Endothelial cell (in vitro differentiated cells): ENCODE measurements around the gene CHMP2A. TPM values are rescaled to one million over a fixed set of nuclear protein-coding genes. Genes with fewer than 3 reads are reported as not detected.
A peak's percentile ranks its signal among the peaks of the same experiment; 100 is the strongest.

Experiments used
- DNase-seq: peaks from one replicate; pipeline ENCODE4 v3.0.0; 2021; ENCODE audit warnings: low spot score
- H3K27ac Mint-ChIP-seq: one replicate; pipeline ENCODE4 v1.8.0; 2021; ENCODE audit warnings: mixed read lengths, inconsistent platforms; ENCODE audit not compliant: unreplicated experiment
- H3K27me3 Mint-ChIP-seq: one replicate; pipeline ENCODE4 v1.8.0; 2021; ENCODE audit warnings: mild to moderate bottlenecking, moderate library complexity, mixed read lengths, inconsistent platforms; ENCODE audit not compliant: unreplicated experiment
- H3K36me3 Mint-ChIP-seq: one replicate; pipeline ENCODE4 v1.8.0; 2021; ENCODE audit warnings: mild to moderate bottlenecking, low read depth, mixed read lengths, inconsistent platforms; ENCODE audit not compliant: unreplicated experiment
- H3K4me1 Mint-ChIP-seq: one replicate; pipeline ENCODE4 v1.8.0; 2021; ENCODE audit warnings: mild to moderate bottlenecking, mixed read lengths, inconsistent platforms; ENCODE audit not compliant: unreplicated experiment
- H3K4me3 Mint-ChIP-seq: one replicate; pipeline ENCODE4 v1.8.0; 2021; ENCODE audit warnings: mild to moderate bottlenecking, mixed read lengths, inconsistent platforms; ENCODE audit not compliant: unreplicated experiment
- H3K9me3 Mint-ChIP-seq: one replicate; pipeline ENCODE4 v1.8.0; 2021; ENCODE audit warnings: mixed read lengths, inconsistent platforms; ENCODE audit not compliant: unreplicated experiment
- CTCF ChIP-seq: fragments of 200-600 bp; sonication (generic); IDR thresholded peaks from one replicate; pipeline ENCODE4 v1.5.0; 2021; ENCODE audit warnings: antibody characterized with exemption; ENCODE audit not compliant: unreplicated experiment
- total RNA-seq: library from RNA; stranded (reverse); fragmentation: NEBNext Ultra II Directional; extraction: Animal tissue kit (Norgen Biotek cat#: 25700); gene quantifications from one replicate; pipeline ENCODE4 v1.2.1, GENCODE V29; 2021; ENCODE audit not compliant: unreplicated experiment

The CHMP2A gene
- total RNA-seq, 1 donor from 2014 or later: 130 TPM

- Mint-ChIP-seq H3K9me3 (no peaks in the 10 kb centered on the region), H3K4me3 (peak overlapping the region; percentile 99), H3K4me1 (peaks cover 24% of the 10 kb centered on the region), H3K27me3 (peaks cover 28% of the 10 kb centered on the region), H3K27ac (peak overlapping the region; percentile 77), H3K36me3 (peaks cover 34% of the 10 kb centered on the region)
- TF ChIP-seq CTCF: no peak
- DNase-seq: no peak
Measured at GRCh38 chr19:58571575-58571947, 16.7 kb upstream of the CHMP2A start.

DNA sequence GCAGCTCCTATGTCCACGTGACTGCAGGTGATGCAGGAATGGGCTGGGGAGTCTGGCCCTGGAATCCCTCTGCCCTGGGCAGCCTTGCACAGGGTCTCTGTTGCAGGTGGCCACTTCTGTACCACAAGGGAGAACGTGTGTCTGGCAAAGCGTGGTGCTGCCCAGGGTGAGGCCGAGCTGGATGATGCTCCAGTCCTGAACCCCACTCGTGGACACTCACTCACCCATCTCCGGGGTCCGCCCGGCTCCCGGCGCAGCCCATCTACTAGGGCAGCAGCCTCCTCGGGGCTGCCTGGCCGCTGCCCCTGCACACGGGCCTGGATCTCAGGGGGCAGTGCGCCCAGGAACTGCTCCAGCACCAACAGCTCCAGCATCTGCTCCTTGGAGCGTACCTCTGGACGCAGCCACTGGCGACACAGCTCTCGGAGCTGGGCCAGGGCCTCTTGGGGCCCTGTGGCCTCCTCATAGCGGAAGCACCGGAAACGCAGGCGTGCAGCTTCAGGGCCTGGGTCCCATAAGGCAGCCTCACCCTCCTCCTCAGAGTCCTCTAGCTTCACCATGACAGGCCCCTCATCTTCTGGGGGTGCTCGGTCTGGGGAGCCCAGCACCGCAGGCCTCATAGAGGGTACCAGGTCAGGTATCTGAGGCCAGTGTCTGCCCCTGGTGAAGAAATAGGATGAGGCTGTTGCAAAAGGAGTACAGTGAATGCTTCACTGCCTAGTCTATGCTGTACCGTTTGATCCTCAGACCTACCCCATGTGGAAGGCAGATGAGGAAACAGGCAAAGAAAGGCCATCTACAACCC is 16.1 kb upstream of the CHMP2A start:
- H3K27ac Mint-ChIP-seq: no peak overlapping the region
- H3K4me3 Mint-ChIP-seq: peak overlapping the region; percentile 26
- no peak for DNase-seq
- H3K27me3 Mint-ChIP-seq: peaks cover 28% of the 10 kb centered on the region
- H3K9me3 Mint-ChIP-seq: no peaks in the 10 kb centered on the region
- TF ChIP-seq CTCF: no peak
- peaks cover 34% of the 10 kb centered on the region for H3K36me3 Mint-ChIP-seq
- H3K4me1 Mint-ChIP-seq: peaks cover 23% of the 10 kb centered on the region

- TF ChIP-seq CTCF: no peak
- Mint-ChIP-seq H3K9me3 (no peaks in the 10 kb centered on the region), H3K27me3 (peaks cover 28% of the 10 kb centered on the region), H3K4me1 (peaks cover 20% of the 10 kb centered on the region), H3K4me3 (no peak overlapping the region), H3K36me3 (peaks cover 34% of the 10 kb centered on the region), H3K27ac (no peak overlapping the region)
- DNase-seq: no peak
Measured at GRCh38 chr19:58569943-58570670, 15.2 kb upstream of the CHMP2A start.

GRCh38 chr19:58569191-58569942 is 14.5 kb upstream of the CHMP2A start:
- Mint-ChIP-seq H3K4me1 (peaks cover 20% of the 10 kb centered on the region), H3K27me3 (peaks cover 24% of the 10 kb centered on the region), H3K36me3 (peaks cover 37% of the 10 kb centered on the region), H3K27ac (no peak overlapping the region), H3K9me3 (no peaks in the 10 kb centered on the region), H3K4me3 (peak overlapping the region; percentile 44)
- TF ChIP-seq CTCF: no peak
- no peak for DNase-seq
